HG02970 (cell line): ENCODE data around the gene SMIM32.

Source experiments
- ATAC-seq: cut with Tn5 transposase; IDR thresholded peaks from one replicate; pipeline ENCODE4 v1.9.1; 2021; ENCODE audit warnings: mild to moderate bottlenecking, moderate library complexity, moderate number of reproducible peaks; ENCODE audit not compliant: unreplicated experiment, low FRiP score

Gene SMIM32

DNA sequence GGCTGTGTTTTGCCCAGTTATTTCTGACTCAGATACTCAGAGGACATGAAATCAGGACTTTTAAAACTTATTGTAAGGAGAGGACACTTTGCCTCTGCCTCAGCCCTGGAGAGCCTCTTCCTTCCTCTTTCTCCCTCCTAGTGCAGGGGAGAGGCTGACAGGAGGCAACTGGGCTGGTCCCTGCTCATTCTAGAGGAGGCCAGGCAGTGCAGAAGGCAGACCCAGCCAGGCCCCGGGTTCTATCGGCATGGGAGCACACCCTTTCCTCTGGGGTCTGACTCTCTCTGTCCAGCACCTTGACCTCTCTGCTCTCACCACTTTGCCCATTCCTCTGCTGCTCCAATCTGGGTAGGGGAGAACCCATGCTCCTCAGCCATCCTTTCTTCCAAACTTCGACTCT, 16.0 kb upstream of the SMIM32 start:
- no peak for ATAC-seq

DNA sequence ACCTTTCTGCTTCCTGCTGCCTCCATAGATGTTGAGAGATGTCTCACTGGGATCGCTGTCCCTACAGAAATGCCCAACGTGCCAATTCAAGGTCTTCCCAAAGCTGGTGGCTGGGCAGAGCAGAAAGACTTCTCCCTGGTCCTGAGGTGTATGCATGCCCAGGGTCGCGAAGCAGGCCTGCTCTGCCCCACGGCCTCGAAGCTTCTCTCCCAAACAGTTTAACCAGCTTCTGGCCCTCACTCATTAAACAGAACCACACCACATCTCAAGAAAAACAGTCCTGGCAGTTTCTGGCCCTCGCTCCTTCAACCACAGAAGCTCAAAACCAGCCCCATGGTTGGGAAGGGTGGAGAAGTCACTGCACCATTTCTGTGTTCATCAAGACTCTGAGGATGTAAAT, 14.7 kb upstream of the SMIM32 start:
- no peak for ATAC-seq

DNA sequence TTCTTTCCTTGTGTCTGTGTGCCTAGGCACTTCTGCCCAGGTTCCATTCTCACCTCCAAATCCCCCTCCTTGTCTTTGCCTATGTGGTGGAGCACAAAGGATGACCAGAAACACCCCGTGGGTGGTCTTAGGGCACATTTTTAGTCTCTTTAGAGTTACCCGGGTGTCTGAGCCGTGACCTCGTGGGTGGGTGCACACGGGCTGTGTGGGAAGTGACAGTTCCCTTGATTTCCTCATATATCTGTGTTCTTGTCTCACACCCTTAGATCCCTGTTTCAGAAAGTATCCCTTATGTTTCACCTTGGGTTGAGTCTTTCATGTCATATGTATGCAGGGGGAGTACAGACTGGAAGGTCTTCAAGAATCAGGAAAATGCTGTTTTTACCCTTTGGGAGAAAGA, 13.4 kb upstream of the SMIM32 start:
- no peak for ATAC-seq

DNA sequence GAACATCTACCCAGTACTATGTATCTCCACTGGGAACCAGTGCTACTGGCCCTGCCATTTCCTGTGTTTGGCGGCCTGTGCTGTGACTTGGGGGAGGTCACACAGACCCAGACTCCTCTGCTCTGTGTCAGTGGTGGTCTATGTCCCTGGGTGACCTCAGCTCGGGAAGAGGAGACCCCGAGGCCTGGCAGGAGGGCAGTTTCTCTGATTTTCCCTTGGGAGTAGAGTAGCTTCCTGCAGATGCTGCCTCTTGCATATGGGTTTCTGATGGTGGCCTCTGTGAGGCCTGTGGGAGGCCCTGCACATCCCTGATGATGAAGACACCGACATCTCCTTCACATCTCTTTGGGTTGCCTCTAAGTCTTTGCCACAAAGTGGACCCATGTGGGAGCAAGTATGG, 13.0 kb upstream of the SMIM32 start:
- ATAC-seq, result no peak

DNA sequence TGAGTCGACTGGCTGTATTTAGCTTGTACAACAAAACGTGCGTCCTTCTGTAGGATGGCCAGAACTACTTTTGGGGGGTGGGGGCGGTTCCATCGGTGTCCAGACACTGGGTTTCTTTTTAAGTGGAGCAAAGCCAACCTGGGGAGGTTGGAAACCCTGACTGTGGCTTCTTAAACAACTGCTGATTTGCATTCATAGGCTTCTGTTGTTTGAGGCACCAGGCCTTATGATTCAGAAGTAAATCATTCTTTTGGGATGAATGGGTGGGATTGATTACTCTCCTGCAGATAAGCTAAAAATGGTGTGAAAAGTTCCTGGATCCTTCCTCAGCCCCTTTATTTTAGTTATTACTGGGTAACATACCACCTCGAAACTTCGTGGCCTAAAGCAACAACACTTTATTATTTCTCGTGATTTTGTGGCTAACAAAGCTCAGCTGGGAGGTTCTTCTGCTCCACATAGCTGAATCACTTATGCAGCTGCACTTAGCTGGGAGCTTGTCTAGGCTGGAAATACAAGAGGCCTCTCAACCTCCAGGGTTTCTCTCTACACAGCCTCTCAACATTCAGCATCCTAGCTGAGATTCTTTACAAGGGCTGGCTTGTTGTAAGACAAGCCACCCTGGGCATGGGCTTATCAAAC, 12.2 kb upstream of the SMIM32 start:
- ATAC-seq, result no peak

DNA sequence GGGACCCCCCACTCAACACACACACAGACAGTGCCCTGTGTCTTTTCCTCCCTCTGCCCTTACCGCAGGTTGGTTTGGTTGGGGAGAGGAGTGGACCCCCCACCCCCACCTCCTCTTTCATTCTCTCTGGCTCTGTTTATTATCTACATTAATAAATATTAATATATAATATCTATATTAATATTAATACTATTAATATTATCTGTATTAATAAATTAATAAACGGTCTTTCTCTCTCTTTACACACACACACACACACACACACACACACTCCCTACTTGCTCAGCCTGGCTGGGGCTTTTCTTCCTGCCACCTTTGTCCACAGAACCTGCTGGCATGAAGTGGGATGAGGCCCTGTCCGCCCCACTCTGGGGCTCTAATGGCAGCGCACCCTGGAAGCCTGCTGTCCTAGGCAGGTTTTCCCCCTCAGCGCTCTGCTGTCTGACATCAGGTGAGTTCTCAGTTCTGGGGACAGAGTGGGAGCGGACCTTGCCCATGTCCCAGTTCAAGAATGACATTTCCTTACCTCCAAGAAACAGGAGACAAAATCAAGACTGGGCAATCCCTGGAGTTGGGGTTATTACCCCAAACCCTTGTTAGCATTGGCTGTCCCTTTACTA, 10.5 kb upstream of the SMIM32 start:
- no peak for ATAC-seq

DNA sequence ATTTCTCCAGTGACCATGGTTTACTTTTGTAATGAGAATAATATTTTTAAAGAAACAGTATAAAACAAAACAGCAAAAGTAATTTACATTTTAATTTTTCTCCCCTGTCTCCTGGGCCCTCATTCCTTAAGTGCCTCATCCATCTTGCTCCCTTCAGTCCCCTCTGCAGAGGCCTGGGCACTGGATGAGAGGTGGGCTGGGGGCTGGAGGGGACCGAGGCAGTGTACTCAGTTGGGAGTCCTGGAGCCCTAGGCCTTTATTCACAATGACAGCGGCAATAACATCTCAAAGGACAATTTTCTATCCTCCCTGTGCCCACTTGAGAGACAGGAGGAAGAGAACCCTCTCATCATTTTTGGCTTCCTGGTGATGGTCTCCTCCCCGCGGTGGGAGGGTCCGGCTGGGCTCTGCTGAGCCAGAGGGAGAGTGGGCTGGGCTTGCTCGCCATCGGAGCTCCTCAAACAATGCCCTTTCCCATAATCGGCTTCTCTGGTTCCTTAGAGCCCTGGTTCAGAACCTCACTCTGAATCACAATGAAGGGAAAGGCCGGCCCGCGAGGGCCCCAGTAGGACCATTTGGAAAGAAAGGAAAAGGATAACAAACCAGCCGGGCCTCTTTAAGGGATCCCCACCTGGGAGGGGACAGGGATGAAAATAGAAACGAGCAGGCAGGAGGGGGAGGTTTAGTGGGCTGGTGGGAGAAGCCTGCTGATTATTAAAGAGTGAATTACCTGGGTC, 9.7 kb upstream of the SMIM32 start:
- ATAC-seq, result no peak

DNA sequence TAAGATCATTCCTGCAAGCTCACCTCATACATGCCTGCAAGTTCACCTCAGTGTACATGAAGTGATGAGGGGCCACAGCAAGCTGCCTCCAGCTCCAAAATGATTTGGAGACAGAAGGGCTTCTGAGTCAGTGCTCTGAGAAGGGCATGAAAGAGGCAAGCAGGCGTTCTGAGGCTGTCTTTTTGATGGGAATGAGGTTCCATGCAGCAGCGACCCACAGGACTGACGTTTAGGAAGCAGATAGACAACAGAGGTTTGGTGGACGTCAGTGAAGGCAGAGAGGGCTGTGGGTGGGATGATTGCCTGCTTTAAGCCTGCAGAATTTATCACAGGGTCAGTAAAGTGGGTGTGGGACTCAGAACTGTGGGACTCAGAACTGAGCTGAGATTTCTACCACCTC, 8.9 kb upstream of the SMIM32 start:
- ATAC-seq, result no peak

DNA sequence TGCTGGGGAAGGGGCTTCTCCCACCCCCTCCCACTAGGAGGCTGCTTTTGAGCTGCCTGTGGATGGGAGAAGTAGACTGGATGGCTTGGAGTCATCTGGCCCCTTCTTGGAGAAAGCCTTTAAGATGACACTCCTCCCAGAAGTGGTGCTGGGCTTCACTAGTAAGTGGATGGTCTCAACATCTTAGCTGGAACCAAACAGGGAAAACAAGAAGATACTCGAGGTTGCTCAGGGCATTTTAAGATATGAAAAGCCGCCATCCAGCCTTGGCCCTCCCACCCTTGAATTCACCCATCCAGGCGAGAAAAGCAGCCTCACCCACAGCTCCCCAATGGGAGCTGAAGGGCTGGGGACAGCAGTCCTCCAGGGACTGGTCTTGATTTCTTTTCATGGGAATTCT, 7.8 kb upstream of the SMIM32 start:
- no peak for ATAC-seq

DNA sequence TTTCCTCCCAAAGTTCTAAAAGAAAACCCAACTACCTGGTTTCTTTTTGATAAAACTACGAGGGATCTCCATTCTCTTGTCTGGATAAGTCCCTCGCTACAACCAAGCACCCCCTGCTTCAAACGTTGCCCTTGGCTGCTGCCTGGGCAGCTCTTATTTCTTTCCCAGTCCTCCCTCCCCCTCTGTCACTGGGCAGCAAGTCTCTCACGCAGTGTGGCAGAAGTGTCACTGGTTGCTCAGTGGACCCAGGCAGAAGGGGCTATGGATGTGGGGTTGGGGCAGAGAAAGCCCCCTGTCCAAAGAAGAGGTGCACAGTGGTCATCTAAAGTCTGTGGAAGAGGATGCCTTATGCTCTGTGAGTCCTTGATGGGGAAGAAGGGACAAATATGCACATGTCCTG, 7.2 kb upstream of the SMIM32 start:
- no peak for ATAC-seq

DNA sequence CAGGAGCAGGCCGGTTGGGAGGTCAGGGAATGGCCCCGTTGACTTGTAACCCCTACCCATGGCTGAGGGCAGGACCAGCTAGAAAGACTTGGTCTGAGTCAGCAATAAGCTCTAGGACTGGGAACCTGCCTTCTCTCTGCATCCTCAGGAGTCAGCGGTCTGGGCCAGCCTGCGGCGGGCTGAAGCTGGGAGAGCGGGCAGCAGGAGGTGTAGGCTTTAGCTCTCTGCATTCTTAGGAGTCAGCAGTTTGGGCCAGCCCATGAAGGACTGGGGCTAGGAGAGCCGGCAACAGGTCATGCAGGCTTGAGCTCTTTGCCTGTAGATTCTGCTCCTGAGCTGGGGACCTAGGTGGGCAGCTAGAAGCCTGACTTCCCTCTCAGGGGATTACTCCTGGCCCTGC, 6.4 kb upstream of the SMIM32 start:
- no peak for ATAC-seq

DNA sequence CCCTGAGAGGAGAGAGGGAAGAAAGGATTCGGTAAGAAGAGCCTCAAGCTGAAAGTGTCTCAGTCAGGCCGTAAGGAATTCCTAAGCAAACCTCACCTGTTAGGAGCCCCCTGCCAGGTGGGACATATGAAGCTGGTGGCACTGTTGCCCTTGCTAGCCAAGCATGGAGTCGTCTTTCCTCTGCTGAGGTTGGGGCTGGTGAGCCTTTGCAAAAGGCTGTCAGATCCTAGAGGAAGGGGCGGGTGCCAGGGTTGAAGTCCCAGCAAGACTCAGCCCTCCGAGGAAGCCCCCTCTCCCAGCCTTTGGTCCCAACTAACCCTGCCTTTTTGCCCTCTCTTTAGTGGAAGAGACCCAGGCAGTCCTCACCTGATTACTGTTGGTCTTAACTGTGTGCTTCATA, 5.5 kb upstream of the SMIM32 start:
- ATAC-seq, result no peak

DNA sequence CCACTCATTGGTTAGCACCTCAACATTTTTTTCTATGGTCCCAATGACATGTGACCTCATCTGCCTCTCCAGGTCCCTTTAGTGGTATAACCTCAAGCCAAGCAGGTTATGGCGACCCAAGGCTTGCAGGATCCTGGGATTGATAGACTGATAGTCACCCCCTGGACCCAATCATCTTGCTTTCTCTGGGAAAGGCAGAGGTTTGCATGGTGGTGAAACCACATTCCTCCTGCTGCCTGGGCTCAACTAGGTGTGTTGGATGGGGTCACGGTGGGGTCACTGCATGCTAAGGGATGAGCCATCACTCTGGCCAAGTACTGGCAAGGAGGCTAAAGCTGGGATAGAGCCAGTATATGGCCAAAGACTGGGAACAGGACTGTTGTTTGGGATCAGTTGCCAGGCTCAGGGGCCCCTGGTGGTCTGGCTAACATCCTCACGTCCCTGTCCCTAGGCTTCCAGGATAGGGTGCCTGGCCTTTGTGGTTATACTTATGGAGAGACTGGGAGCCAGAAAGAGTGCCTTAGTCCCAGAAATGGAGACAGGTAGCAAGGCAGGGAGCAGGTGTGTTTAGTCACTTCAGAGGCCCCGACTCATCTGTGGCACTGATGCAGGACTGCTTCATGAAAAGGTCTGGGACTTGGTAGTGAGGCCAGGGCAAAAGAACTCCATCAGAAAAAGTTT, 4.6 kb upstream of the SMIM32 start:
- no peak for ATAC-seq

DNA sequence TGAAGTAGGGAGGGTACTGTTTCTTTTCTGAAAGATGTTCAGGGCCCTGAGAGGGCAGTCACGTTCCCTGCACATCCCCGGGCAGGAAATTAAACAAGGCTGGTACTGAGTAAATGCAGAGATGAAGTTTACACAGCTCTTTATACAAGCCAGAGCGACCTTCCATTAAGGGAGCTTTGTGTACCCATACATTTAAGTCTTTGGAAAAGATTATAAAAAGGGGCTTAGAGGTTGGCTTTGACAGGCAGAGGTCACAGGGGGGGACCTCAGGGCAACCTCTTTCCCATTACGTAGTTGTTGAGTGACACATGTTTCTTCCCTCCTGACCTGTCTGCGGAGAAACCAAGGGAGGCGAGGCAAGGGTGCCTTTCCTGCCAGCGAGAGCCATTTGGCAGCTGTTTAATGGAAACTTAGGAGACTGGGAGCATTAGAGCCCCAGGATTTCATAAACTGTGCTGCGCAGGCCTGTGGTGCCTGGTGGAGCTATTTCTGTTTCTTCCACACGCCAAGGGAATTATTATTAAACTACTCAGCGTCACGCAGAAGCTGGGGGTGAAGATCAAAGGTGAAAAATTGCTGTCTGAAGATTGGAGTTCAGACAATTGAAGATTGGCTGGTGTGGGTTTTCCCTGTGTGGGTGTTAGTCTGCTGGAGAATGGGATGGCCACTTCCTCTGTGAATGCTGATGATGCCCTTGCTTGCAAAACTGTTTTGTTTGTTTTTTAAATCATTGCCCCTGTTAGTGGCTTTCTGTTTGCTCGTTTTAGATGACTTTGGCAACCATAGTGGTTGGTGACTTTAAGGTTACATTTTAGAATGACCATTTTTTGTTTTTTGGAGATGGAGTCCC, 3.2 kb upstream of the SMIM32 start:
- ATAC-seq, result no peak

DNA sequence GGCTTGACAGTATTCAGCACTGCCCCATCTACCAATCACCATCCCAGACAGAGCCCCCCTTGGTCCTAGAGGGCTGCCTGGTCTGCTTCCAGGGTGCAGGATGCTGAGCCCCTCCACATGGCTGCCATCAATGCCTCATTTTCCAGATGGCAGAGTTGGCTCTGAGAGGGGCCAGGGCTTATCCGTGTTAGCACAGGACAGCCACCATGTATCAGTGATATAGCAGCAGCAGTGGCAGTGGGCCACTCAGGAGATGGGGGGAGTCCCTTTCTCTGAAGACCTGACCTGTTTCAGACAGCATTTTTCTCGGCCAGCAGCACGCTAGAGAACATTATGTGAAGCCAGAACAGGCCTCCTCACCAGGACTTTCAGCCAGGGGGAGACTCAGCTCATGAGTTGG, 1.6 kb upstream of the SMIM32 start:
- ATAC-seq, result no peak

DNA sequence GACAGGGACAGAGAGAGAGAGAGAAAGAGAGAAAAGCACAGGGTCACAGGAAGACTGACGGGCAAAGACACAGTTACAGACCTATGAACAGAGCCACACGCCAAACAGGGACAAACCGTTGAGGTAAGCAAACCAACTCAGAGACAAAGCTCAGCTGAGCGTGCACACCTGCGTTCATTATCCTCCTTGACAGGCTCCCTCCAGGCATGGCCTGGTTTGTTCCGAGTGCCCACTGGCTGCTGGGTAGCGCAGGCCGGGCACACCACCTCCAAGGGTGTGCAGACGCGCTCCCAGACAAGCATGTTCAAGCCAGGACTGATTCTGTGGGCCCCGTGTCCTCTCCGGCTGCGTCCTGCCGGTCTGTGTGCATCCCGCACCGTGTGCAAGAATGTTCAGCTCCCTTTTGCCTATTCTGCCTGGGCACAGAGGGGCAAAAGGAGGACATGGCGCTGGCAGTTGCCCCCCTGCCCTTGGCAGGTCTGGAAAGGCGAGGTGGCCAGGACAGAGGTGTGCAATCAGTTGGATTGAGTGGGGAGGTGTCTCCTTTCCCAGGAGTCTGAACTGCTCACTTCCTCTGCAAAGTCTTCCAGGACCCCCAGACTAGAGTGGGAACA, 467 bp upstream of the SMIM32 start:
- no peak for ATAC-seq

DNA sequence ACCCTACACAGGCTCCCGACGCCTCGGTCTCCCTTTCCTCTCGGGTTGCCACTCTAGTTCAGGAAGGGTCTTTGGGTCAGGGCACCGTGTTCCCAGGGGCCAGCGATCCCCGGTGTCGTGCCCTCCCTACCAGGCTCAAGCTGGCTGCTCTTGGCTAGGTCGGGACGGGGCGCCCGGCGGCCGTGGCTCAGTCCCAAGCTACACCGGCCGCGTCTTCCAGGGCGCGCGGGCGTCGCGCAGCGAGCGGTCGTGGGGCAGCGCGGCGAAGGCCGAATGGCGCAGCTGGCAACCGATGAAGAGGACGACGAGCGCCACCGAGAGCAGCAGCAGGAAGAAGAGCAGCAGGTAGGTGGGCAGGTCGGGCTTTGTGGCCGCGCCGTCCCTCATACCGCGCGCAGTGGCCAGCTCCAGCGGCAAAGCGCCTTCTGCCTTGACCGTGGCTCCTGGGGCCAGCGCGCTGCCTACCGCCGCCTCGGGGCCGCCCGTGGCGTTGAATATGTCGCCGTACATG, 892 bp downstream of the SMIM32 start:
- ATAC-seq, result no peak

DNA sequence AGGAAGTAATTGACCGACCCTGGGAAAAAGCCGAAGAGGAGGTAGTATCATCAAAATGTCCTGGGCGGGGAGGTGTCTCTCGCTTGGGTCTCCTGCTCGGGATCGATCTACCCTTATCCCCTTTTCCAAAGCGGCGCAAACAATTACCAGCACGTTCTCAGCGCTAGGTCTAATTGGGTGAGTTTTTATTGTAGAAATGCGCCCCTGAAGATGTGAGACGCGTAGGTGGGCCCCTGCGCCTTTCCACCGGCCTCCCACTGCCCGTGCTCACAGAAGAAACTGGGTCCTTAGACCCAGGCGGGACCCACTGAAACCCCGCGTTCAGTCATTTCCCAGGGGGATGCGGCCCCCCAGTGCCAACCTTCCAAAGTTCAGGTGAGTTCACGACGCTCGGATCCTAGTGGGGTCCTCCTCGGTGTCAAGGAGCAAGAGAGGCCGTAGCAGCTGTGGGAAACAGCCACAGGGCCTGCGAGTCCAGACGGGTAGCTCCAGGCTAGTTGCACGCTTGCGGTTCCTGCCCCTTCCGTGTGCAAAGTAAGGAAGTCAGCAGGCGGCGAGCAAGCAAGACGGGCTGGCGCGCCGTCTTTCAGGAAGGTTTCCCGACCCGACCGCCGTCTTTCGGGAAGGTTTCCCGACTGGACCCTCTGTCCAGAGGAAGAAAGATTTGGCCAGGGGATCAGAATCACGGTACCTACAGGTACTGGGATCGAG, 1.5 kb downstream of the SMIM32 start:
- no peak for ATAC-seq

DNA sequence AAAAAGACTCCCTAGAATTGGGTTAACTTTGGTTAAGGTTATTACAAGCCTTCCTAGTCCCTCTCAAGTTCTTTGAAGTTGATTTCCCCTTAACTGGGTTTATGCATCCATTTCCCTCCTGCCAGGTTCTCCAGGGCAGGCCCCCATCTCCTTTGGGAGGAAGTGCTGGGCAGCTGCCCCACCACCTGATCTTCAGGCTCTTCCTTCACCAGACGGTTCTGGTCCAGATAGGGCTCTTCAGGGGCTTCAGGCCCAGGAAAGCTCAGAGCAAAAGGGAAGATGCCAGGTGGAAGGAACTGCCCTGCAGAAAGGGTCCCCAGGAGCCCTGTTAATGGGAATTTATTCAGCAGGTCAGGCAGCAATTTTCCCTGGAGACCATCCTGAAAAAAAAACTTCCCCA, 2.1 kb downstream of the SMIM32 start:
- ATAC-seq, result no peak
